T-cell (primary cell): Measurements from ENCODE around the gene TMEM116. TPM values are rescaled to one million over a fixed set of nuclear protein-coding genes. Genes with fewer than 3 reads are reported as not detected.
"Not testable (repeated sequence)": the region's sequence is repeated elsewhere in the genome, so short reads cannot be mapped to it uniquely, and the experiment has no call there.

Experiments used
- ATAC-seq, 4 experiments: fragments of 200-7000 bp in 3 of 4; fragments of 150-1000 bp in 1 of 4; cut with Tn5 transposase; replicated peaks in 1 of 4; 1 replicate in 3 of 4; 2 replicates in 1 of 4; pipeline ENCODE4 v1.10.0; 2021; ENCODE audit warnings: moderate library complexity in 3 of 4, mild to moderate bottlenecking in 2 of 4, moderate number of reproducible peaks in 1 of 4
- CTCF ChIA-PET, 2 donors: fragments of 300-600 bp; sonication (Branson Sonifier 250); formaldehyde crosslinking; loops; one replicate each; lab custom pipeline; 2022; ENCODE audit warnings: antibody characterized with exemption in 2 of 2; lab: Charles Lee
- POLR2A ChIA-PET, 2 donors: fragments of 300-600 bp; sonication (Branson Sonifier 250); formaldehyde crosslinking; loops; one replicate each; lab custom pipeline; 2022; ENCODE audit warnings: antibody characterized with exemption in 2 of 2; lab: Charles Lee
- DNase-seq, 35 experiments: peaks; one replicate each; pipeline versions ENCODE4 v3.0.0 to v3.0.0-alpha.2; 2013 to 2023
- H3K27ac ChIP-seq: one replicate; pipeline ENCODE4 v1.5.1; 2013; ENCODE audit warnings: low read length
- H3K27me3 ChIP-seq, 2 experiments: replicated peaks in 1 of 2; 1 replicate in 1 of 2; 2 replicates in 1 of 2; pipeline versions ENCODE4 v1.6.1 to v1.7.0; 2013; ENCODE audit warnings: low read length in 1 of 2, mixed read lengths in 1 of 2; ENCODE audit not compliant: control insufficient read depth in 2 of 2, insufficient read depth in 2 of 2; ENCODE audit errors: extremely low read depth in 1 of 2
- H3K36me3 ChIP-seq, 2 donors: 1 replicate in 1 of 2; 2 replicates in 1 of 2; pipeline versions ENCODE4 v1.6.1 to v1.7.0; 2013; ENCODE audit warnings: low read length in 1 of 2; ENCODE audit not compliant: control insufficient read depth in 2 of 2, insufficient read depth in 1 of 2; ENCODE audit errors: extremely low read depth in 1 of 2
- H3K4me1 ChIP-seq, 2 experiments: 1 replicate in 1 of 2; 2 replicates in 1 of 2; pipeline versions ENCODE4 v1.6.1 to v1.7.0; 2013; ENCODE audit warnings: low read length in 2 of 2, mixed read lengths in 1 of 2; ENCODE audit not compliant: insufficient read depth in 2 of 2, control insufficient read depth in 1 of 2; ENCODE audit errors: extremely low read depth in 1 of 2
- H3K4me3 ChIP-seq, 2 donors: 1 replicate in 1 of 2; 2 replicates in 1 of 2; pipeline versions ENCODE4 v1.5.1 to v1.7.0; 2013; ENCODE audit warnings: mild to moderate bottlenecking in 2 of 2, low read length in 1 of 2, moderate library complexity in 1 of 2; ENCODE audit not compliant: control insufficient read depth in 1 of 2; ENCODE audit errors: extremely low read depth in 1 of 2
- H3K9me3 ChIP-seq: 2 replicates; pipeline ENCODE4 v1.7.0; 2013
- H3K27ac Mint-ChIP-seq, 2 donors: one replicate each; pipeline ENCODE4 v1.8.0; 2020 to 2021; ENCODE audit warnings: mild to moderate bottlenecking in 2 of 2, mixed read lengths in 2 of 2
- H3K27me3 Mint-ChIP-seq, 2 donors: one replicate each; pipeline ENCODE4 v1.8.0; 2021 to 2022; ENCODE audit warnings: mixed read lengths in 2 of 2
- H3K36me3 Mint-ChIP-seq: one replicate; pipeline ENCODE4 v1.8.0; 2021; ENCODE audit warnings: mixed read lengths
- H3K4me1 Mint-ChIP-seq, 3 donors: one replicate each; pipeline ENCODE4 v1.8.0; 2020 to 2022; ENCODE audit warnings: mixed read lengths in 3 of 3, mild to moderate bottlenecking in 1 of 3
- H3K4me3 Mint-ChIP-seq, 3 donors: one replicate each; pipeline ENCODE4 v1.8.0; 2020 to 2022; ENCODE audit warnings: mild to moderate bottlenecking in 3 of 3, mixed read lengths in 3 of 3, moderate library complexity in 3 of 3
- H3K9me3 Mint-ChIP-seq, 3 donors: one replicate each; pipeline ENCODE4 v1.8.0; 2020 to 2022; ENCODE audit warnings: mixed read lengths in 3 of 3
- WGBS: methylation state at CpG from one replicate; pipeline ENCODE4 v1.1.5; 2013; ENCODE audit warnings: missing lambda C conversion rate; ENCODE audit not compliant: insufficient coverage; 5-methylcytosine and 5-hydroxymethylcytosine counted together
- total RNA-seq, 35 experiments: library from RNA in 6 of 35; stranded (reverse) in 6 of 35; fragments of 120-200 nt in 1 of 35; gene quantifications; one replicate each; pipeline versions ENCODE4 v1.2.1 to v1.2.4 and lab custom pipeline; 2013 to 2026

TMEM116 gene
- total RNA-seq, 5 donors from 2014 or later (not counting 1 experiment from before 2014, with no cell fraction given), result 16.0 to 27.2 (median 25.8) TPM

DNA sequence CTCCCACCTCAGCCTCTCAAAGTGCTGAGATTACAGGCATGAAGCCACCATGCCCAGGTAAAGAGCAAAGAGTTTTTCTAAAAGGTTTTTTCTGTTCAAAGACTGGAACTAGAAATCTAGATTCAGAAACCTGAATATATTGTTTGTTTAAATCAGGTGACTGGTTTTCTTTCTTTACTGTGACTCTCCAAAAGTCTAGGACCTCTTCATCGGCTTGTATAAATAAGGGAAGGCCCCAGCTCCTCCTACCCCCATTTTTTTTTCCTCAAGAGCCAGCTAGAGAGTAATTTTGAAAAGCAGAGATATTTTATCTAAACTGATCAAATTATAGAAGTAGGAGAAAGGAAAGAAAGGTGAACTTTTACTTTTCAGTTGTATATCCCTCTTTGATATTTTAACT, 48.0 kb downstream of the TMEM116 start:
- WGBS, result no CpG with 5 or more reads among the region's 1 CpG
- Histone ChIP-seq H3K27me3 (no peaks in the 10 kb centered on the region), H3K9me3 (no peaks in the 10 kb centered on the region), H3K27ac (no peak overlapping the region), H3K36me3 (peaks cover 0 to 6% of the 10 kb centered on the region in 2 donors), H3K4me3 (no peak overlapping the region), H3K4me1 (no peaks in the 10 kb centered on the region)
- Mint-ChIP-seq H3K9me3 (peaks cover under 1 to 9% (median 4%) of the 10 kb centered on the region in 3 donors), H3K27me3 (no peaks in the 10 kb centered on the region), H3K4me1 (peaks cover 9 to 30% (median 29%) of the 10 kb centered on the region in 3 donors), H3K4me3 (no peak overlapping the region), H3K27ac (peak overlapping the region in 1 of 2 donors; percentile 57), H3K36me3 (peaks cover 62% of the 10 kb centered on the region)
- ChIA-PET POLR2A (no interaction called here), CTCF (interaction anchor here in 1 of 2 donors (0.8 kb wide), 1 partner anchor 54 kb away, joined by 4 read pairs; no protein-coding TSS in a partner anchor)
- DNase-seq, result no peak
- ATAC-seq, result no peak

DNA sequence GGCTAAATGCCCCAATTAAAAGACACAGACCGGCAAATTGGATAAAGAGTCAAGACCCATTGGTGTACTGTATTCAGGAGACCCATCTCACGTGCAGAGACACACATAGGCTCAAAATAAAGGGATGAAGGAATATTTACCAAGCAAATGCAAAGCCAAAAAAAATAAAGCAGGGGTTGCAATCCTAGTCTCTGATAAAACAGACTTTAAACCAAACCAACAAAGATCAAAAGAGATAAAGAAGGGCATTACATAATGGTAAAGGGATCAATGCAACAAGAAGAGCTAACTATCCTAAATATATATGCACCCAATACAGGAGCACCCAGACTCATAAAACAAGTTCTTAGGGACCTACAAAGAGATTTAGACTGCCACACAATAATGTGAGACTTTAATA, 53.4 kb downstream of the TMEM116 start:
- CTCF ChIA-PET, result interaction anchor here in 1 of 2 donors (1.0 kb wide), 1 partner anchor 34 kb away, joined by 3 read pairs; no protein-coding TSS in a partner anchor
- H3K4me3 ChIP-seq, H3K27me3 ChIP-seq, H3K27ac ChIP-seq, POLR2A ChIA-PET, H3K9me3 ChIP-seq, H3K36me3 ChIP-seq, H3K4me3 Mint-ChIP-seq, H3K4me1 ChIP-seq, DNase-seq, H3K27me3 Mint-ChIP-seq, ATAC-seq: not testable (repeated sequence)
- WGBS, result no CpG with 5 or more reads among the region's 2 CpGs
- peaks cover 17 to 28% (median 22%) of the 10 kb centered on the region in 3 donors for H3K4me1 Mint-ChIP-seq
- peaks cover 75% of the 10 kb centered on the region for H3K36me3 Mint-ChIP-seq
- H3K27ac Mint-ChIP-seq, result peak overlapping the region in 1 of 2 donors; percentile 39
- H3K9me3 Mint-ChIP-seq, result peaks cover 8 to 19% (median 8%) of the 10 kb centered on the region in 3 donors

GRCh38 chr12:111957224-111957623, 55.7 kb downstream of the TMEM116 start:
- H3K4me3 ChIP-seq, H3K4me3 Mint-ChIP-seq, H3K27ac ChIP-seq, H3K27me3 Mint-ChIP-seq, ATAC-seq, CTCF ChIA-PET, H3K36me3 ChIP-seq, POLR2A ChIA-PET, H3K4me1 ChIP-seq, H3K9me3 ChIP-seq, H3K27ac Mint-ChIP-seq, H3K27me3 ChIP-seq, DNase-seq: not testable (repeated sequence)
- WGBS, result 97% methylated on average over 17 of the region's 31 CpGs
- Mint-ChIP-seq H3K4me1 (peaks cover 23 to 33% (median 29%) of the 10 kb centered on the region in 3 donors), H3K9me3 (peaks cover 8 to 25% (median 10%) of the 10 kb centered on the region in 3 donors), H3K36me3 (peaks cover 73% of the 10 kb centered on the region)

- Histone ChIP-seq H3K36me3 (peaks cover 0 to 7% of the 10 kb centered on the region in 2 donors), H3K4me1 (peaks cover 0 to 6% of the 10 kb centered on the region in 2 experiments), H3K27me3 (no peaks in the 10 kb centered on the region), H3K27ac (no peak overlapping the region), H3K9me3 (peaks cover 5% of the 10 kb centered on the region), H3K4me3 (no peak overlapping the region)
- H3K4me1 Mint-ChIP-seq, result peaks cover 43 to 46% (median 45%) of the 10 kb centered on the region in 3 donors
- H3K36me3 Mint-ChIP-seq, result peaks cover 52% of the 10 kb centered on the region
- DNase-seq, result no peak
- POLR2A ChIA-PET, result no interaction called here
- ATAC-seq, result no peak
- 86% methylated on average over 4 of the region's 5 CpGs for WGBS
- no peak overlapping the region for H3K27ac Mint-ChIP-seq
- peaks cover 4 to 16% (median 10%) of the 10 kb centered on the region in 3 donors for H3K9me3 Mint-ChIP-seq
- H3K4me3 Mint-ChIP-seq, result no peak overlapping the region
- no peaks in the 10 kb centered on the region for H3K27me3 Mint-ChIP-seq
- CTCF ChIA-PET, result no interaction called here
Measured at GRCh38 chr12:111954969-111955368, 58.0 kb downstream of the TMEM116 start.

DNA sequence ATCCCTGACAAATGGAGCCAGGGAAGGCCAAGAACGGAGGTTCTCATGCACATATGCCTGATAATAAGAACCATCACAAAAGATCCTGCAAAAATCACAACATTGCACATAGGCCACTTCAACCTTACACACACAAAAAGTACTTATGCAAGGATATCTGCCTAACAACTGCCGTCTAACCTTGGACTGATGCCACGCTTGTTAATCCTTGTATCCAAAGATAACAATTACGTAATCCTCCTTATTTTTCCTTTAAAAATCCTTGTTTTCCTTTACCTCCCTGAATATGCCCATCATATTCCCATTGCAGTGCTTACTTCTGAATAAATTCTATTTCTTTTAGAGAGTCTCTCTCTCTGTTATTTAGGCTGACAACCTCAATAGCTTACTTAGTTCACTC, 59.5 kb downstream of the TMEM116 start:
- H3K9me3 ChIP-seq, result peaks cover 5% of the 10 kb centered on the region
- H3K36me3 ChIP-seq, result peaks cover 0 to 7% of the 10 kb centered on the region in 2 donors
- Mint-ChIP-seq H3K27me3 (no peaks in the 10 kb centered on the region), H3K4me3 (no peak overlapping the region), H3K36me3 (peaks cover 38% of the 10 kb centered on the region), H3K4me1 (peaks cover 32 to 41% (median 37%) of the 10 kb centered on the region in 3 donors), H3K9me3 (peaks cover 2 to 13% (median 7%) of the 10 kb centered on the region in 3 donors), H3K27ac (peak overlapping the region in 1 of 2 donors; percentile 60)
- 93% methylated on average over 3 of the region's 4 CpGs for WGBS
- ChIA-PET CTCF (interaction anchor here in 1 of 2 donors (1.1 kb wide), 1 partner anchor 38 kb away, joined by 3 read pairs; no protein-coding TSS in a partner anchor), POLR2A (interaction anchor here in 1 of 2 donors (0.6 kb wide), 1 partner anchor 38 kb away, joined by 4 read pairs; no protein-coding TSS in a partner anchor)
- no peak for ATAC-seq
- no peaks in the 10 kb centered on the region for H3K27me3 ChIP-seq
- H3K4me3 ChIP-seq, result no peak overlapping the region
- H3K4me1 ChIP-seq, result peaks cover 0 to 7% of the 10 kb centered on the region in 2 experiments
- no peak for DNase-seq
- no peak overlapping the region for H3K27ac ChIP-seq

GRCh38 chr12:111952084-111952787, 60.7 kb downstream of the TMEM116 start:
- POLR2A ChIA-PET, result interaction anchor here in 1 of 2 donors (0.6 kb wide), 1 partner anchor 57 kb away, joined by 8 read pairs; no protein-coding TSS in a partner anchor
- H3K27ac ChIP-seq, H3K27me3 ChIP-seq, H3K9me3 ChIP-seq, DNase-seq, H3K4me3 Mint-ChIP-seq, H3K4me3 ChIP-seq, H3K27me3 Mint-ChIP-seq, H3K36me3 ChIP-seq, ATAC-seq: not testable (repeated sequence)
- H3K4me1 Mint-ChIP-seq, result peaks cover 36 to 45% (median 39%) of the 10 kb centered on the region in 3 donors
- peaks cover 36% of the 10 kb centered on the region for H3K36me3 Mint-ChIP-seq
- H3K9me3 Mint-ChIP-seq, result peaks cover 0 to 13% (median 7%) of the 10 kb centered on the region in 3 donors
- H3K27ac Mint-ChIP-seq, result peak overlapping the region in 1 of 2 donors; percentile 66
- H3K4me1 ChIP-seq, result peaks cover 0 to 13% of the 10 kb centered on the region in 2 experiments
- no CpG with 5 or more reads among the region's 4 CpGs for WGBS
- CTCF ChIA-PET, result interaction anchor here in 1 of 2 donors (0.7 kb wide), 1 partner anchor 61 kb away, joined by 4 read pairs; the partner anchor contains the start of gene TMEM116
